HepG2 (cell line): Measurements from ENCODE around the gene FAM83G. TPM values are rescaled to one million over a fixed set of nuclear protein-coding genes. Genes with fewer than 3 reads are reported as not detected.

Experiments
- ATAC-seq: fragments of 200-7000 bp; cut with Tn5 transposase; 3 replicates; pipeline ENCODE4 v1.9.1; 2020; ENCODE audit warnings: mild to moderate bottlenecking, moderate library complexity
- BruUV-seq: library from RNA; stranded (reverse); fragments of 400-500 nt; replicated peaks from 2 replicates; lab custom pipeline; 2021; lab: Mats Ljungman, UMichigan
- CTCF ChIA-PET: fragments of 300-600 bp; formaldehyde crosslinking; extraction: SDS; loops from one replicate; lab custom pipeline; 2021; ENCODE audit warnings: low total read pairs, inconsistent platforms, low intra/inter-chr PET ratio; lab: Yijun Ruan, JAX
- POLR2A ChIA-PET: fragments of 350-600 bp; sonication (Branson Sonifier 250); formaldehyde crosslinking; loops from one replicate; lab custom pipeline; 2020; ENCODE audit warnings: antibody characterized with exemption, inconsistent platforms; lab: Yijun Ruan, JAX
- DNase-seq: peaks from one replicate; pipeline ENCODE4 v3.0.0-alpha.2; 2015; ENCODE audit warnings: low spot score
- FAIRE-seq: peaks from 3 replicates; lab custom pipeline; 2011; peaks lifted over from hg19 to GRCh38; lab: Jason Lieb, UNC
- H2AFZ ChIP-seq: one replicate; pipeline ENCODE4 v1.6.1; 2011; ENCODE audit warnings: low read length, inconsistent platforms
- H3K27ac ChIP-seq: fragments of 300-600 bp; 3 replicates; pipeline ENCODE4 v1.8.0; 2011; ENCODE audit warnings: mixed run types, mild to moderate bottlenecking, mixed read lengths, low read length, inconsistent platforms; ENCODE audit not compliant: insufficient read depth; ENCODE audit errors: extremely low read length
- H3K27me3 ChIP-seq, 2 experiments: fragments of 200-600 bp in 1 of 2; 2 replicates in 1 of 2; 3 replicates in 1 of 2; pipeline versions ENCODE4 v1.6.0 to v1.8.0; 2011; ENCODE audit warnings: low read length in 2 of 2, mild to moderate bottlenecking in 2 of 2, moderate library complexity in 2 of 2, inconsistent platforms in 1 of 2; ENCODE audit not compliant: insufficient read depth in 2 of 2, control insufficient read depth in 1 of 2
- H3K36me3 ChIP-seq, 2 experiments: fragments of 200-600 bp in 1 of 2; replicated peaks in 1 of 2; 2 replicates in 1 of 2; 3 replicates in 1 of 2; pipeline versions ENCODE4 v1.5.1 to v1.8.0; 2011; ENCODE audit warnings: low read length in 2 of 2, inconsistent platforms in 1 of 2; ENCODE audit not compliant: insufficient read depth in 2 of 2, control insufficient read depth in 1 of 2
- H3K4me1 ChIP-seq: 2 replicates; pipeline ENCODE4 v1.5.1; 2012; ENCODE audit warnings: low read length, inconsistent platforms; ENCODE audit not compliant: insufficient read depth
- H3K4me2 ChIP-seq: 2 replicates; pipeline ENCODE4 v1.6.0; 2011; ENCODE audit warnings: low read depth, low read length, inconsistent platforms
- H3K4me3 ChIP-seq, 3 experiments: fragments of 200-600 bp in 1 of 3; sonication (generic), shearing (Covaris generic) in 1 of 3; replicated peaks in 1 of 3; 2 replicates each; pipeline ENCODE4 v1.5.1; 2011 to 2016; ENCODE audit warnings: low read length in 3 of 3, inconsistent platforms in 2 of 3, low read depth in 2 of 3, mild to moderate bottlenecking in 2 of 3, control low read depth in 1 of 3, mixed read lengths in 1 of 3; ENCODE audit not compliant: insufficient read depth in 1 of 3
- H3K79me2 ChIP-seq: one replicate; pipeline ENCODE4 v1.6.1; 2011; ENCODE audit warnings: low read length, inconsistent platforms; ENCODE audit not compliant: insufficient read depth
- H3K9ac ChIP-seq: 2 replicates; pipeline ENCODE4 v1.6.0; 2011; ENCODE audit warnings: mild to moderate bottlenecking, low read depth, low read length, inconsistent platforms; ENCODE audit not compliant: insufficient read depth
- H3K9me3 ChIP-seq: 2 replicates; pipeline ENCODE4 v1.5.1; 2012; ENCODE audit warnings: mild to moderate bottlenecking, low read length
- H4K20me1 ChIP-seq: 2 replicates; pipeline ENCODE4 v1.6.0; 2011; ENCODE audit warnings: inconsistent platforms, mild to moderate bottlenecking, low read length, moderate library complexity; ENCODE audit not compliant: insufficient read depth
- MYPOP ChIP-seq: sonication (generic); formaldehyde crosslinking; IDR thresholded peaks from 2 replicates; pipeline ENCODE4 v1.8.1; 2023; ENCODE audit warnings: mild to moderate bottlenecking, moderate library complexity, missing genetic modification reagents
- ZNF629 ChIP-seq: sonication (generic); formaldehyde crosslinking; conservative IDR thresholded peaks from 2 replicates; pipeline ENCODE4 v1.5.0; 2020; ENCODE audit warnings: missing genetic modification reagents
- ZNF720 ChIP-seq: sonication (generic); formaldehyde crosslinking; IDR thresholded peaks from 2 replicates; pipeline ENCODE4 v1.4.0; 2020; ENCODE audit warnings: missing genetic modification reagents
- ZNF768 ChIP-seq: sonication (generic); formaldehyde crosslinking; IDR thresholded peaks from 2 replicates; pipeline ENCODE4 v1.4.0; 2020; ENCODE audit warnings: missing genetic modification reagents
- WGBS: methylation state at CpG from one replicate; pipeline ENCODE4 v1.1.6; 2017; ENCODE audit warnings: low lambda C conversion rate; 5-methylcytosine and 5-hydroxymethylcytosine counted together
- in situ Hi-C: cut with HindIII; loops from 2 replicates; pipeline ENCODE4 v1.10.0; 2017; ENCODE audit warnings: low pct_unique_long_range_greater_than_20kb; ENCODE audit not compliant: extremely low pct_ligation_motif_present
- intact Hi-C: fragments of 100-400 bp; cut with micrococcal nuclease; formaldehyde crosslinking; loops from one replicate; pipeline ENCODE4 v1.10.0; 2022; ENCODE audit not compliant: unreplicated experiment
- polyA plus RNA-seq, 8 experiments: library from polyadenylated mRNA; depleted of rRNA in 3 of 8; stranded (reverse) in 7 of 8; unstranded in 1 of 8; fragments of >200 nt; fragmentation: Illumina TruSeq in 4 of 8; extraction: Trizol in 4 of 8; gene quantifications; 2 replicates each; pipeline versions ENCODE4 v1.2.1 to v1.2.3, GENCODE V29; 2011 to 2016; ENCODE audit warnings: low read depth in 4 of 8, missing spikeins in 1 of 8, mixed read lengths in 1 of 8; ENCODE audit not compliant: insufficient read depth in 1 of 8
- total RNA-seq, 5 experiments: library from RNA; depleted of rRNA; stranded (reverse); fragments of >200 nt; fragmentation: Illumina TruSeq; extraction: Trizol; gene quantifications; 2 replicates each; pipeline ENCODE4 v1.2.3, GENCODE V29; 2016; ENCODE audit warnings: low read depth in 1 of 5

The FAM83G gene
- total and polyA plus RNA-seq, 2 of the 13 experiments (the other 11 are each of a cell fraction or from before 2014, with no cell fraction given) = 13.7 to 18.6 TPM

- CTCF ChIA-PET = no interaction called here
- Histone ChIP-seq H3K9me3 (no peaks in the 10 kb centered on the region), H3K4me1 (peaks cover 21% of the 10 kb centered on the region), H3K27me3 (no peaks in the 10 kb centered on the region), H4K20me1 (no peaks in the 10 kb centered on the region), H3K27ac (no peak overlapping the region), H3K9ac (no peak overlapping the region), H3K36me3 (no peaks in the 10 kb centered on the region), H3K4me3 (no peak overlapping the region), H3K4me2 (no peak overlapping the region), H2AFZ (no peak overlapping the region), H3K79me2 (no peaks in the 10 kb centered on the region)
- POLR2A ChIA-PET = no interaction called here
- intact Hi-C loops = no loop called here
- no peak for DNase-seq
- FAIRE-seq = no peak
- in situ Hi-C loops = no loop called here
- TF ChIP-seq ZNF768 (CRISPR knock-in tag) (peak; percentile 26; the same call in 1 of the 2 replicates), ZNF720 (CRISPR knock-in tag) (no peak)
- 88% methylated on average over 14 of the region's 22 CpGs for WGBS
- no peak for ATAC-seq
- no TSS peak for BruUV-seq
Measured at GRCh38 chr17:19024101-19025078, 19.8 kb upstream of the FAM83G start.

- Histone ChIP-seq H3K9ac (no peak overlapping the region), H3K36me3 (no peaks in the 10 kb centered on the region), H3K9me3 (no peaks in the 10 kb centered on the region), H3K4me3 (no peak overlapping the region), H4K20me1 (no peaks in the 10 kb centered on the region), H3K27ac (no peak overlapping the region), H2AFZ (no peak overlapping the region), H3K4me1 (peaks cover 31% of the 10 kb centered on the region)
- FAIRE-seq (no peak), ATAC-seq (no peak), DNase-seq (no peak)
- POLR2A ChIA-PET = interaction anchor here (2.2 kb wide), 1 partner anchor 18 kb away, joined by 15 read pairs; the partner anchor contains the start of gene FAM83G
- BruUV-seq = no TSS peak
- 54% methylated on average over 5 of the region's 9 CpGs for WGBS
- in situ Hi-C loops = no loop called here
- TF ChIP-seq MYPOP (CRISPR knock-in tag) (no peak), ZNF629 (CRISPR knock-in tag) (peak; percentile 89)
- TF ChIP-seq, all 625 proteins: peak for 1
- CTCF ChIA-PET = no interaction called here
- Histone ChIP-seq H3K79me2 (no peaks in the 10 kb centered on the region), H3K4me2 (no peak overlapping the region), H3K27me3 (peaks cover 2 to 9% of the 10 kb centered on the region in 2 experiments; a peak in 2 of 5 replicates)
- intact Hi-C loops = no loop called here
Measured at GRCh38 chr17:19023209-19023999, 18.8 kb upstream of the FAM83G start.
